MM.1S (cell line): ENCODE data around the gene NFATC2.

Source experiments
- DNase-seq: peaks from one replicate; pipeline ENCODE4 v3.0.0-alpha.2; 2015
- H2AFZ ChIP-seq: fragments of 300-600 bp; sonication (generic); 2 replicates; pipeline ENCODE4 v1.6.0; 2016; ENCODE audit warnings: antibody characterized with exemption, low read length
- H3F3A ChIP-seq: fragments of 300-600 bp; sonication (generic); 2 replicates; pipeline ENCODE4 v1.6.1; 2016; ENCODE audit warnings: mild to moderate bottlenecking, antibody characterized with exemption, low read length, moderate library complexity, mixed read lengths; ENCODE audit not compliant: insufficient read depth
- H3K27ac ChIP-seq: fragments of 300-600 bp; sonication (generic); 2 replicates; pipeline ENCODE4 v1.5.1; 2016; ENCODE audit warnings: mild to moderate bottlenecking, low read length
- H3K27me3 ChIP-seq: fragments of 300-600 bp; sonication (generic); replicated peaks from 2 replicates; pipeline ENCODE4 v1.6.0; 2016; ENCODE audit warnings: low read length; ENCODE audit not compliant: insufficient read depth
- H3K36me3 ChIP-seq: fragments of 300-600 bp; sonication (generic); replicated peaks from 2 replicates; pipeline ENCODE4 v1.6.1; 2016; ENCODE audit warnings: mild to moderate bottlenecking, low read length, mixed read lengths; ENCODE audit not compliant: insufficient read depth
- H3K4me1 ChIP-seq: fragments of 300-600 bp; sonication (generic); 2 replicates; pipeline ENCODE4 v1.6.1; 2016; ENCODE audit warnings: low read length, mixed read lengths
- H3K4me2 ChIP-seq: fragments of 300-600 bp; sonication (generic); 2 replicates; pipeline ENCODE4 v1.6.0; 2016; ENCODE audit warnings: low read depth, low read length
- H3K4me3 ChIP-seq: fragments of 300-600 bp; sonication (generic); 2 replicates; pipeline ENCODE4 v1.5.1; 2016; ENCODE audit warnings: low read length, mixed read lengths
- H3K79me2 ChIP-seq: fragments of 300-600 bp; sonication (generic); 2 replicates; pipeline ENCODE4 v1.6.1; 2016; ENCODE audit warnings: mixed run types, low read length, mixed read lengths
- H3K9ac ChIP-seq: fragments of 300-600 bp; sonication (generic); 2 replicates; pipeline ENCODE4 v1.6.1; 2016; ENCODE audit warnings: low read length, mixed read lengths
- H3K9me2 ChIP-seq: fragments of 300-600 bp; sonication (generic); replicated peaks from 2 replicates; pipeline ENCODE4 v1.6.1; 2016; ENCODE audit warnings: mild to moderate bottlenecking, low read length, mixed read lengths; ENCODE audit not compliant: insufficient read depth
- H3K9me3 ChIP-seq: fragments of 300-600 bp; sonication (generic); replicated peaks from 2 replicates; pipeline ENCODE4 v1.6.1; 2016; ENCODE audit warnings: mild to moderate bottlenecking, low read length, mixed read lengths; ENCODE audit not compliant: insufficient read depth
- H4K20me1 ChIP-seq: fragments of 300-600 bp; sonication (generic); 2 replicates; pipeline ENCODE4 v1.6.1; 2016; ENCODE audit warnings: mild to moderate bottlenecking, low read length, moderate library complexity, mixed read lengths; ENCODE audit not compliant: insufficient read depth
- CTCF ChIP-seq: fragments of 300-600 bp; sonication (generic); IDR thresholded peaks from 2 replicates; pipeline ENCODE4 v1.5.1; 2016; ENCODE audit warnings: antibody characterized with exemption, low read length, mixed read lengths
- EZH2 ChIP-seq: fragments of 300-600 bp; sonication (generic); optimal IDR thresholded peaks from 2 replicates; pipeline ENCODE3; 2017; ENCODE audit warnings: low read depth, mild to moderate bottlenecking, antibody characterized with exemption, low read length, mixed read lengths
- EZH2phosphoT487 ChIP-seq: fragments of 300-600 bp; sonication (generic); IDR thresholded peaks from 2 replicates; pipeline ENCODE4 v1.6.1; 2018; ENCODE audit warnings: antibody characterized with exemption, low read length

Gene NFATC2

GRCh38 chr20:51545515-51545914 lies 3.0 kb upstream of the NFATC2 start:
- DNase-seq: no peak
- Histone ChIP-seq H2AFZ (no peak overlapping the region), H3K36me3 (no peaks in the 10 kb centered on the region), H3K4me3 (no peak overlapping the region), H3K4me1 (peaks cover 10% of the 10 kb centered on the region; the same call in 1 of the 2 replicates), H3K27me3 (no peaks in the 10 kb centered on the region), H3K9ac (no peak overlapping the region), H3K9me3 (no peaks in the 10 kb centered on the region), H3K9me2 (no peaks in the 10 kb centered on the region), H3F3A (peaks cover 18% of the 10 kb centered on the region), H3K79me2 (peaks cover 13% of the 10 kb centered on the region), H4K20me1 (no peaks in the 10 kb centered on the region), H3K4me2 (no peak overlapping the region), H3K27ac (no peak overlapping the region)
- TF ChIP-seq CTCF (no peak), EZH2phosphoT487 (no peak), EZH2 (no peak)

GRCh38 chr20:51543422-51543788 lies 886 bp upstream of the NFATC2 start:
- H3K27ac ChIP-seq: no peak overlapping the region
- no peaks in the 10 kb centered on the region for H3K36me3 ChIP-seq
- no peak overlapping the region for H3K9ac ChIP-seq
- H3K9me2 ChIP-seq: no peaks in the 10 kb centered on the region
- no peaks in the 10 kb centered on the region for H3K27me3 ChIP-seq
- no peak overlapping the region for H3K4me3 ChIP-seq
- H3K4me2 ChIP-seq: peak overlapping the region; percentile 92
- no peaks in the 10 kb centered on the region for H4K20me1 ChIP-seq
- peak overlapping the region; percentile 68; the same call in 1 of the 2 replicates for H2AFZ ChIP-seq
- TF ChIP-seq CTCF (no peak), EZH2 (no peak), EZH2phosphoT487 (no peak)
- H3K4me1 ChIP-seq: peaks cover 15% of the 10 kb centered on the region; the same call in 1 of the 2 replicates
- H3K9me3 ChIP-seq: no peaks in the 10 kb centered on the region
- H3F3A ChIP-seq: peaks cover 19% of the 10 kb centered on the region
- peaks cover 34% of the 10 kb centered on the region for H3K79me2 ChIP-seq
- DNase-seq: no peak

GRCh38 chr20:51542033-51542570 lies 417 bp downstream of the NFATC2 start:
- peaks cover 47% of the 10 kb centered on the region for H3K79me2 ChIP-seq
- peak; percentile 62 for DNase-seq
- H3K27ac ChIP-seq: peak overlapping the region; percentile 80
- peak overlapping the region; percentile 86 for H3K4me3 ChIP-seq
- H3K4me1 ChIP-seq: peaks cover 15% of the 10 kb centered on the region; the same call in 1 of the 2 replicates
- no peaks in the 10 kb centered on the region for H3K9me2 ChIP-seq
- peak overlapping the region; percentile 97 for H3K4me2 ChIP-seq
- H3K27me3 ChIP-seq: no peaks in the 10 kb centered on the region
- H4K20me1 ChIP-seq: no peaks in the 10 kb centered on the region
- TF ChIP-seq EZH2phosphoT487 (no peak), CTCF (peak; percentile 73), EZH2 (no peak)
- H2AFZ ChIP-seq: peak overlapping the region; percentile 80
- peak overlapping the region; percentile 95 for H3K9ac ChIP-seq
- peaks cover 19% of the 10 kb centered on the region for H3F3A ChIP-seq
- H3K36me3 ChIP-seq: no peaks in the 10 kb centered on the region
- H3K9me3 ChIP-seq: no peaks in the 10 kb centered on the region
